Erythroblast (primary cell): ENCODE results near the gene OR2V2.

Source experiments
- GATA1 ChIP-seq: IDR thresholded peaks from 2 replicates; pipeline ENCODE4 v1.6.1; 2011; ENCODE audit warnings: low read depth, mild to moderate bottlenecking, control low read depth, low read length, moderate library complexity
- POLR2A ChIP-seq: IDR thresholded peaks from 2 replicates; pipeline ENCODE4 v1.6.1; 2011; ENCODE audit warnings: mild to moderate bottlenecking, low read length

DNA sequence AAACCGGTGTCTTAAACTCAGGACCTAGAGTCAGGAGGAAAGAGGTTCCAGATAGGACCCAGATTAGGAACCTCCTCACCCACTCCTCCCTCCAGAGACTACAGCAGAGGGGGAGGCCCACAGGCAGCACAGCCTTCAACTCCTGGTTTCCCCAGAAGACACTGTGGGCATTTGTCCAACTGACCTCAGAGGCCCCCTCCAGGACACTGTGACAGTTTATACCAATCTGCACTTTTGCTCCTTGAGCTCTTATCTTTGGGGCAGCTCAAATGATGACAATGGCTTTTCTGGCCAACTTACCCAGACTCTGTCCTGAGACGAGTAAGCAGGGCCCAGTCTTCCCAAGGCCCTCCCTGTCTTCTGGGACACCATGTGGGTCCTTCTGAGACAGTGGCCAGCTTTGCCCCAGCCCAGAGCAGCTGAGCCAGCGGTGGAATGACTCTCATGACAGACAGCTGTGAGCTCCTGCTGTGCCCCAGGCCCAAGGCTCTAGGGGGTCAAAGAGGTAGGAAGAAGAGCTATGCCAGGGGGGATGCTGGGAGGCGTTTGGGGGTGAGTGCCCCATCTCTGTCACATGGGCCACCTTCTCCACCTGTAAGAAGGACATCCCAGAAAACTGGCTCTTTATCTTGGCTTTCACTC lies 14.3 kb downstream of the OR2V2 start:
- TF ChIP-seq POLR2A, result no peak
- no peak for TF ChIP-seq GATA1
